ENCODE data around the gene ACTR8.

ACTR8 gene

DNA sequence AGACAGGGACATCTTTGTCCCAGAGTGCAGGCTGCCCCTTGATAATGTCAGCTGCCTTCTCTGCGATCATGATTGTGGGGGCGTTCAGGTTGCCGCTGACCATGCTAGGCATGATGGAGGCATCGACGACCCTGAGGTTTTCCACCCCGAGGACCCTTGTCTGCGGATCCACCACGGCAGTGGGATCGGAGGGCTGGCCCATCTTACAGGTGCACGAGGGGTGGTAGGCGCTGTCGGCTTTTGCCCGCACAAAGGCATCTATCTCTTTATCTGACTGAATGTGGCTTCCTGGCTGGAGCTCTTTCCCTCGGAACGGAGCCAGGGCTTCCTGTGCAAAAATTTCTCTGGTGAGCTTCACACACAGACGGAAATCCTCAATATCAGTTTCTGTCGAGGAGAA lies 64.1 kb downstream of the ACTR8 start:
- no peak for DNase-seq (ENCODE audit: low read depth in 2 of 3, low spot score in 1 of 3)

DNA sequence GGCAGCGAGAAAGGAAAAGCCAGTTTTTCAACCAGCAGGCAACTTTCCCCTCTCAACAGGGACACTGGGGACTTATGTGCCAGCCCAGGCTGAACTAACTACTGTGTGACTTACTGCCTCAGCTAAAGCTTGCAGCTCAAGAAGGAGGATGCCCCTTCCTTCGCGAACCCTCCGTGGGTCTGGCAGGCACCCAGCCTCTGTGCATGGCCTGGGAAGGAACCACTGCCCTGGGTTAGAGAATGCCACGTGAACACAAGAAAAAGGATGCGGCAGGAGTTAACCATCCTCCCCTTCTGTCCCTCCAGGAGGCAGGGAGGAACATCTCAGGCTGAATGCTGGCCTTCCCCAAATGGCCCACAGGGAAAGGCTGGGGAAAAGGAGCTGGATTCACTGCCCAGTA lies 64.7 kb downstream of the ACTR8 start:
- DNase-seq (ENCODE audit: low read depth in 2 of 3, low spot score in 1 of 3): no peak
